WTC11 (cell line): ENCODE measurements around the gene TSPAN33.
A peak's percentile ranks its signal among the peaks of the same experiment; 100 is the strongest.

Experiments
- CREB1 ChIP-seq: sonication (generic); formaldehyde crosslinking; IDR thresholded peaks from 2 replicates; pipeline ENCODE4 v1.8.0; 2023; ENCODE audit warnings: mild to moderate bottlenecking, missing genetic modification reagents
- ZNF121 ChIP-seq: sonication (generic); formaldehyde crosslinking; IDR thresholded peaks from 2 replicates; pipeline ENCODE4 v1.8.0; 2023; ENCODE audit warnings: missing genetic modification reagents
- ZNF423 ChIP-seq: fragments of 250-450 bp; sonication (Bioruptor Pico); IDR thresholded peaks from 2 replicates; pipeline ENCODE4 v2.1.2; 2022; ENCODE audit warnings: mild to moderate bottlenecking, moderate library complexity
- TF ChIP-seq, protein P1 (sequence below): fragments of 200-600 bp; IDR thresholded peaks from 2 replicates; pipeline ENCODE4 v1.8.0; 2022; ENCODE audit warnings: antibody characterized with exemption
- TF ChIP-seq, protein P2 (sequence below): sonication (generic); formaldehyde crosslinking; IDR thresholded peaks from 2 replicates; pipeline ENCODE4 v1.8.1; 2023; ENCODE audit warnings: mild to moderate bottlenecking, missing genetic modification reagents, moderate library complexity
- TF ChIP-seq, protein P3 (sequence below): sonication (generic); formaldehyde crosslinking; IDR thresholded peaks from 2 replicates; pipeline ENCODE4 v1.8.1; 2022; ENCODE audit warnings: low read depth, missing genetic modification reagents, borderline replicate concordance
- TF ChIP-seq, protein P4 (sequence below): sonication (generic); formaldehyde crosslinking; IDR thresholded peaks from 2 replicates; pipeline ENCODE4 v1.8.1; 2023; ENCODE audit warnings: mild to moderate bottlenecking, missing genetic modification reagents, borderline replicate concordance
- TF ChIP-seq, protein P5 (sequence below): sonication (generic); formaldehyde crosslinking; IDR thresholded peaks from 2 replicates; pipeline ENCODE4 v1.8.1; 2022; ENCODE audit warnings: low read depth, mild to moderate bottlenecking, moderate library complexity, missing genetic modification reagents, borderline replicate concordance
- TF ChIP-seq, protein P6 (sequence below): sonication (generic); formaldehyde crosslinking; IDR thresholded peaks from 2 replicates; pipeline ENCODE4 v1.8.0; 2022; ENCODE audit warnings: mild to moderate bottlenecking, missing genetic modification reagents

DNA sequence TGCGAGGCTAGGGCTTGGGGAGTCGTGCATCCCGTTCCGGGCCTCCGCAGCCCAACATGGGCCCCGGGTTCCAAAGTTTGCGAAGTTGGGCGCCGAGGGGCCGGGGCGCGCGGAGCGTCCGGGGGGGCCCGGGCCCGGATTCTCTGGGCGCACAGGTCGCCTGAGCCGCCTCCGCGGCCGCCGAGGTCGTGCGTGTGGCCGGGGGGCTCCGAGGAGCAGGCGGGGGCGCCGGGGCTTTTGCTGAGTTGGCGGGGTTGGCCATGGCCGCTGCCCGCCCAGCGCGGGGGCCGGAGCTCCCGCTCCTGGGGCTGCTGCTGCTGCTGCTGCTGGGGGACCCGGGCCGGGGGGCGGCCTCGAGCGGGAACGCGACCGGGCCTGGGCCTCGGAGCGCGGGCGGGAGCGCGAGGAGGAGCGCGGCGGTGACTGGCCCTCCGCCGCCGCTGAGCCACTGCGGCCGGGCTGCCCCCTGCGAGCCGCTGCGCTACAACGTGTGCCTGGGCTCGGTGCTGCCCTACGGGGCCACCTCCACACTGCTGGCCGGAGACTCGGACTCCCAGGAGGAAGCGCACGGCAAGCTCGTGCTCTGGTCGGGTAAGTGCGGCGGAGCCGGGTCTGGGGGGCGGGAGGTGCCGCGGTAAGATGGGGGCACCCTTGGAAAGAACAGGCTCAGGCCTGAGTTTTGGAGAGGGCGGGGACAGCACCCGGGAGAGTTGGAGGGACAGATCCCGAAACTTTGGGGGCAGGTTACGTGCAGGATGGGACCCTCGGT is 44.6 kb downstream of the TSPAN33 start:
- TF ChIP-seq, protein P1, sequence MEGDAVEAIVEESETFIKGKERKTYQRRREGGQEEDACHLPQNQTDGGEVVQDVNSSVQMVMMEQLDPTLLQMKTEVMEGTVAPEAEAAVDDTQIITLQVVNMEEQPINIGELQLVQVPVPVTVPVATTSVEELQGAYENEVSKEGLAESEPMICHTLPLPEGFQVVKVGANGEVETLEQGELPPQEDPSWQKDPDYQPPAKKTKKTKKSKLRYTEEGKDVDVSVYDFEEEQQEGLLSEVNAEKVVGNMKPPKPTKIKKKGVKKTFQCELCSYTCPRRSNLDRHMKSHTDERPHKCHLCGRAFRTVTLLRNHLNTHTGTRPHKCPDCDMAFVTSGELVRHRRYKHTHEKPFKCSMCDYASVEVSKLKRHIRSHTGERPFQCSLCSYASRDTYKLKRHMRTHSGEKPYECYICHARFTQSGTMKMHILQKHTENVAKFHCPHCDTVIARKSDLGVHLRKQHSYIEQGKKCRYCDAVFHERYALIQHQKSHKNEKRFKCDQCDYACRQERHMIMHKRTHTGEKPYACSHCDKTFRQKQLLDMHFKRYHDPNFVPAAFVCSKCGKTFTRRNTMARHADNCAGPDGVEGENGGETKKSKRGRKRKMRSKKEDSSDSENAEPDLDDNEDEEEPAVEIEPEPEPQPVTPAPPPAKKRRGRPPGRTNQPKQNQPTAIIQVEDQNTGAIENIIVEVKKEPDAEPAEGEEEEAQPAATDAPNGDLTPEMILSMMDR: no peak
- TF ChIP-seq ZNF423 (CRISPR knock-in tag) (no peak), CREB1 (CRISPR knock-in tag) (no peak), ZNF121 (no peak)
- TF ChIP-seq, protein P2, sequence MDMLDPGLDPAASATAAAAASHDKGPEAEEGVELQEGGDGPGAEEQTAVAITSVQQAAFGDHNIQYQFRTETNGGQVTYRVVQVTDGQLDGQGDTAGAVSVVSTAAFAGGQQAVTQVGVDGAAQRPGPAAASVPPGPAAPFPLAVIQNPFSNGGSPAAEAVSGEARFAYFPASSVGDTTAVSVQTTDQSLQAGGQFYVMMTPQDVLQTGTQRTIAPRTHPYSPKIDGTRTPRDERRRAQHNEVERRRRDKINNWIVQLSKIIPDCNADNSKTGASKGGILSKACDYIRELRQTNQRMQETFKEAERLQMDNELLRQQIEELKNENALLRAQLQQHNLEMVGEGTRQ (CRISPR knock-in tag): no peak
- TF ChIP-seq, protein P3, sequence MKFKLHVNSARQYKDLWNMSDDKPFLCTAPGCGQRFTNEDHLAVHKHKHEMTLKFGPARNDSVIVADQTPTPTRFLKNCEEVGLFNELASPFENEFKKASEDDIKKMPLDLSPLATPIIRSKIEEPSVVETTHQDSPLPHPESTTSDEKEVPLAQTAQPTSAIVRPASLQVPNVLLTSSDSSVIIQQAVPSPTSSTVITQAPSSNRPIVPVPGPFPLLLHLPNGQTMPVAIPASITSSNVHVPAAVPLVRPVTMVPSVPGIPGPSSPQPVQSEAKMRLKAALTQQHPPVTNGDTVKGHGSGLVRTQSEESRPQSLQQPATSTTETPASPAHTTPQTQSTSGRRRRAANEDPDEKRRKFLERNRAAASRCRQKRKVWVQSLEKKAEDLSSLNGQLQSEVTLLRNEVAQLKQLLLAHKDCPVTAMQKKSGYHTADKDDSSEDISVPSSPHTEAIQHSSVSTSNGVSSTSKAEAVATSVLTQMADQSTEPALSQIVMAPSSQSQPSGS (CRISPR knock-in tag): no peak
- TF ChIP-seq, protein P4, sequence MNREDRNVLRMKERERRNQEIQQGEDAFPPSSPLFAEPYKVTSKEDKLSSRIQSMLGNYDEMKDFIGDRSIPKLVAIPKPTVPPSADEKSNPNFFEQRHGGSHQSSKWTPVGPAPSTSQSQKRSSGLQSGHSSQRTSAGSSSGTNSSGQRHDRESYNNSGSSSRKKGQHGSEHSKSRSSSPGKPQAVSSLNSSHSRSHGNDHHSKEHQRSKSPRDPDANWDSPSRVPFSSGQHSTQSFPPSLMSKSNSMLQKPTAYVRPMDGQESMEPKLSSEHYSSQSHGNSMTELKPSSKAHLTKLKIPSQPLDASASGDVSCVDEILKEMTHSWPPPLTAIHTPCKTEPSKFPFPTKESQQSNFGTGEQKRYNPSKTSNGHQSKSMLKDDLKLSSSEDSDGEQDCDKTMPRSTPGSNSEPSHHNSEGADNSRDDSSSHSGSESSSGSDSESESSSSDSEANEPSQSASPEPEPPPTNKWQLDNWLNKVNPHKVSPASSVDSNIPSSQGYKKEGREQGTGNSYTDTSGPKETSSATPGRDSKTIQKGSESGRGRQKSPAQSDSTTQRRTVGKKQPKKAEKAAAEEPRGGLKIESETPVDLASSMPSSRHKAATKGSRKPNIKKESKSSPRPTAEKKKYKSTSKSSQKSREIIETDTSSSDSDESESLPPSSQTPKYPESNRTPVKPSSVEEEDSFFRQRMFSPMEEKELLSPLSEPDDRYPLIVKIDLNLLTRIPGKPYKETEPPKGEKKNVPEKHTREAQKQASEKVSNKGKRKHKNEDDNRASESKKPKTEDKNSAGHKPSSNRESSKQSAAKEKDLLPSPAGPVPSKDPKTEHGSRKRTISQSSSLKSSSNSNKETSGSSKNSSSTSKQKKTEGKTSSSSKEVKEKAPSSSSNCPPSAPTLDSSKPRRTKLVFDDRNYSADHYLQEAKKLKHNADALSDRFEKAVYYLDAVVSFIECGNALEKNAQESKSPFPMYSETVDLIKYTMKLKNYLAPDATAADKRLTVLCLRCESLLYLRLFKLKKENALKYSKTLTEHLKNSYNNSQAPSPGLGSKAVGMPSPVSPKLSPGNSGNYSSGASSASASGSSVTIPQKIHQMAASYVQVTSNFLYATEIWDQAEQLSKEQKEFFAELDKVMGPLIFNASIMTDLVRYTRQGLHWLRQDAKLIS (CRISPR knock-in tag): no peak
- TF ChIP-seq, protein P5, sequence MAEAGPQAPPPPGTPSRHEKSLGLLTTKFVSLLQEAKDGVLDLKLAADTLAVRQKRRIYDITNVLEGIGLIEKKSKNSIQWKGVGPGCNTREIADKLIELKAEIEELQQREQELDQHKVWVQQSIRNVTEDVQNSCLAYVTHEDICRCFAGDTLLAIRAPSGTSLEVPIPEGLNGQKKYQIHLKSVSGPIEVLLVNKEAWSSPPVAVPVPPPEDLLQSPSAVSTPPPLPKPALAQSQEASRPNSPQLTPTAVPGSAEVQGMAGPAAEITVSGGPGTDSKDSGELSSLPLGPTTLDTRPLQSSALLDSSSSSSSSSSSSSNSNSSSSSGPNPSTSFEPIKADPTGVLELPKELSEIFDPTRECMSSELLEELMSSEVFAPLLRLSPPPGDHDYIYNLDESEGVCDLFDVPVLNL (CRISPR knock-in tag): no peak
- TF ChIP-seq, protein P6, sequence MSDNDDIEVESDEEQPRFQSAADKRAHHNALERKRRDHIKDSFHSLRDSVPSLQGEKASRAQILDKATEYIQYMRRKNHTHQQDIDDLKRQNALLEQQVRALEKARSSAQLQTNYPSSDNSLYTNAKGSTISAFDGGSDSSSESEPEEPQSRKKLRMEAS: 0 out of 2 replicates have a peak, but pooled peaks have one; percentile 33
